Lung (tissue), 16 donors: ENCODE results near the gene SGCA. TPM values are rescaled to one million over a fixed set of nuclear protein-coding genes. Genes with fewer than 3 reads are reported as not detected.
A peak's percentile ranks its signal among the peaks of the same experiment; 100 is the strongest.

Experiments
- ATAC-seq: fragments of 200-7000 bp; cut with Tn5 transposase; one replicate; pipeline ENCODE4 v1.9.1; 2020; ENCODE audit warnings: moderate number of reproducible peaks; ENCODE audit not compliant: insufficient read depth, low FRiP score
- DNase-seq, 3 donors: peaks; one replicate each; pipeline ENCODE4 v3.0.0-alpha.2; 2013 to 2017
- H3K27ac ChIP-seq, 2 donors: one replicate each; pipeline ENCODE4 v1.5.1; 2013; ENCODE audit warnings: mild to moderate bottlenecking in 2 of 2, moderate library complexity in 2 of 2, control low read depth in 1 of 2, inconsistent platforms in 1 of 2, low read depth in 1 of 2, low read length in 1 of 2
- H3K27me3 ChIP-seq, 3 donors: one replicate each; pipeline ENCODE4 v1.5.1; 2013; ENCODE audit warnings: low read length in 2 of 3; ENCODE audit not compliant: control insufficient read depth in 3 of 3, insufficient read depth in 3 of 3
- H3K36me3 ChIP-seq, 4 donors: one replicate each; pipeline ENCODE4 v1.5.1; 2013; ENCODE audit warnings: low read length in 4 of 4, mild to moderate bottlenecking in 1 of 4, moderate library complexity in 1 of 4; ENCODE audit not compliant: control insufficient read depth in 4 of 4, insufficient read depth in 4 of 4
- H3K4me1 ChIP-seq, 5 donors: one replicate each; pipeline ENCODE4 v1.5.1; 2013; ENCODE audit warnings: low read length in 5 of 5, mild to moderate bottlenecking in 2 of 5, moderate library complexity in 1 of 5; ENCODE audit not compliant: control insufficient read depth in 5 of 5, insufficient read depth in 5 of 5
- H3K4me3 ChIP-seq: one replicate; pipeline ENCODE4 v1.5.1; 2013; ENCODE audit warnings: mild to moderate bottlenecking, control low read depth, moderate library complexity
- H3K9ac ChIP-seq, 2 donors: one replicate each; pipeline ENCODE4 v1.5.1; 2013; ENCODE audit warnings: low read length in 2 of 2, control low read depth in 1 of 2; ENCODE audit not compliant: insufficient read depth in 1 of 2
- H3K9me3 ChIP-seq, 4 donors: one replicate each; pipeline ENCODE4 v1.5.1; 2013; ENCODE audit warnings: low read length in 3 of 4, mild to moderate bottlenecking in 1 of 4, moderate library complexity in 1 of 4; ENCODE audit not compliant: control insufficient read depth in 4 of 4, insufficient read depth in 3 of 4
- CTCF ChIP-seq: IDR thresholded peaks from 2 replicates; pipeline ENCODE4 v1.5.1; 2012; ENCODE audit warnings: mild to moderate bottlenecking; ENCODE audit errors: control extremely low read depth, extremely low read depth
- WGBS, 2 donors: extraction: QIAGEN DNeasy Blood & Tissue Kit; methylation state at CpG; one replicate each; pipeline ENCODE4 v1.1.7; 2013; 5-methylcytosine and 5-hydroxymethylcytosine counted together
- long read RNA-seq, 5 donors: transcript quantifications; one replicate each; lab custom pipeline, GENCODE V29; 2026
- polyA plus RNA-seq, 2 donors: library from polyadenylated mRNA; stranded (reverse); fragments of 200-250 nt; gene quantifications; one replicate each; pipeline ENCODE4 v1.2.1, GENCODE V29; 2013
- total RNA-seq, 2 donors: library from RNA; depleted of rRNA in 1 of 2; stranded (reverse); fragments of >200 nt in 1 of 2; gene quantifications; one replicate each; pipeline ENCODE4 v1.2.1, GENCODE V29; 2014 to 2021
- donor health status: control.
- donor health status: control.
- donor health status: Bipolar disorder and iron deficiency.
- donor health status: healthy.
- donor health status: DM: yes; HTN: yes; CAD: no.

The SGCA gene
- total RNA-seq (10 to 100 TPM in 1 of 2 donors, 1 to 10 TPM in 1; 5.0 to 18.2 TPM), polyA plus RNA-seq (10 to 100 TPM in 1 of 2 donors, 1 to 10 TPM in 1; 9.7 to 19.4 TPM)
- long read RNA-seq, donor 1, partial matches to known transcripts: 822 of 830 reads
- long read RNA-seq, donor 1, other reads (novel, unspliced or antisense): 8 of 830 reads
- long read RNA-seq, donor 2, partial matches to known transcripts: 30 of 30 reads
- long read RNA-seq, donor 2, other reads (novel, unspliced or antisense): 0 of 30 reads
- long read RNA-seq, donor 3, partial matches to known transcripts: 623 of 629 reads
- long read RNA-seq, donor 3, other reads (novel, unspliced or antisense): 6 of 629 reads
- long read RNA-seq, donor 4, partial matches to known transcripts: 0 of 1 reads
- long read RNA-seq, donor 4, other reads (novel, unspliced or antisense): 0 of 1 reads
- long read RNA-seq, donor 5, partial matches to known transcripts: 778 of 785 reads
- long read RNA-seq, donor 5, other reads (novel, unspliced or antisense): 6 of 785 reads

- Histone ChIP-seq H3K27me3 (no peaks in the 10 kb centered on the region), H3K4me3 (no peak within 1 kb of the TSS), H3K9me3 (no peaks in the 10 kb centered on the region), H3K9ac (no peak within 1 kb of the TSS), H3K36me3 (no peaks in the 10 kb centered on the region), H3K4me1 (peaks cover 0 to 10% (median 3%) of the 10 kb centered on the region in 5 donors), H3K27ac (peak within 1 kb of the TSS; percentile 58 to 94)
- 66 to 74% methylated on average over 15 of the region's 15 CpGs for WGBS, 2 donors
- ATAC-seq: no peak
- no peak for DNase-seq
- no peak for TF ChIP-seq CTCF
Measured at GRCh38 chr17:50165867-50166517, at the start of gene SGCA. TSS of gene SGCA (plus strand) at chr17:50166005. CDS start at chr17:50166041, 36 bp downstream.

GRCh38 chr17:50117202-50118051 is 48.4 kb upstream of the SGCA start:
- no peaks in the 10 kb centered on the region for H3K9me3 ChIP-seq
- H3K4me1 ChIP-seq: peaks cover 0 to 7% (median under 1%) of the 10 kb centered on the region in 5 donors
- WGBS, 2 donors: 12 to 21% methylated on average over 63 to 64 of the region's 64 CpGs
- H3K27me3 ChIP-seq: no peaks in the 10 kb centered on the region
- TF ChIP-seq CTCF: no peak
- H3K9ac ChIP-seq: no peak overlapping the region
- peak; percentile 54 to 76 (median 70) for DNase-seq
- H3K27ac ChIP-seq: no peak overlapping the region
- H3K4me3 ChIP-seq: no peak overlapping the region
- peak; percentile 77 for ATAC-seq
- H3K36me3 ChIP-seq: peaks cover 0 to 2% (median 0%) of the 10 kb centered on the region in 4 donors

GRCh38 chr17:50118076-50118827 is 47.6 kb upstream of the SGCA start:
- whole genome bisulfite sequencing, 2 donors: 83 to 93% methylated on average over 22 to 23 of the region's 23 CpGs
- no peak overlapping the region for H3K4me3 ChIP-seq
- H3K36me3 ChIP-seq: peaks cover 0 to 2% (median 0%) of the 10 kb centered on the region in 4 donors
- H3K27ac ChIP-seq: no peak overlapping the region
- H3K4me1 ChIP-seq: peaks cover 0 to 7% (median 0%) of the 10 kb centered on the region in 5 donors
- no peak for TF ChIP-seq CTCF
- no peak overlapping the region for H3K9ac ChIP-seq
- no peaks in the 10 kb centered on the region for H3K9me3 ChIP-seq
- ATAC-seq: no peak
- H3K27me3 ChIP-seq: no peaks in the 10 kb centered on the region
- DNase-seq: no peak
